Measurements from ENCODE around the gene YWHAH.

YWHAH gene
- long read RNA-seq, transcript YWHAH-201 (2 exons, 1,825 nt), result major isoform, 62 of 75 reads
- long read RNA-seq, transcript YWHAH-205 (2 exons, 1,735 nt), result minor isoform, 8 of 75 reads
- long read RNA-seq, partial matches to known transcripts, result 0 of 75 reads
- long read RNA-seq, other reads (novel, unspliced or antisense), result 5 of 75 reads

DNA sequence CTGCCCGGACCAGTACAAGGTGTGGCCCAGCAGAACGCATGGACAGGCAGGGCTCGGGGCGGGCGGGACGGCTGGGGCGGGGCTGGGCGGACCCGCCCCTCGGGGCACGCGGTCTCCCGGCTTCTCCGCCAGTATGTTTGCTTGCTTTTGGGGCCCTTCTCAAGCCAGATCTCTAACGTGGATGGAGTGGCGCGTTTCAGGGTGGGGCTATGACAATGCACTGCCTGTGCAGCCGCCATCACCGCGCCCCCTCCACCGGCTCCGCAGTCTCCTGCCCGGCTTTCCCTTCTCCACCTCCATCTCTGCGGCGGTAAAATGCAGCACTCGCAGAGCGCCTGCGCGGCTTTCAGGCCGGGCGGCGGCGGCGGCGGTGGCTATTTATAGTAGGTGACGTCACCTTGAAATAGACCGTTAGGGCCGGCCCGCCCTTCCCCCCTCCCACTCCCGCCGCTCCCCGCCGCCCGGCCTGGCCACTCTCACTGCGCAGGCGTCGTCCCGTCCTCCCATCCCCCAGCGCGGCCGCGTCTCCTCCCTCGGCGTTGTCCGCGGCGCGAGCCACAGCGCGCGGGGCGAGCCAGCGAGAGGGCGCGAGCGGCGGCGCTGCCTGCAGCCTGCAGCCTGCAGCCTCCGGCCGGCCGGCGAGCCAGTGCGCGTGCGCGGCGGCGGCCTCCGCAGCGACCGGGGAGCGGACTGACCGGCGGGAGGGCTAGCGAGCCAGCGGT, at the start of gene YWHAH:
YWHAH (plus strand) TSS at position 558 of the 722 bp plus-strand sequence. CDS start 199 bp downstream, outside the sequence.
- Histone ChIP-seq H3K27ac (replicated peaks) (peak within 1 kb of the TSS; percentile 94), H3K4me3 (replicated peaks; ENCODE audit: insufficient read depth, low read length) (peak within 1 kb of the TSS; percentile 95), H3K27me3 (ENCODE audit: insufficient read depth, poor library complexity, severe bottlenecking) (no peaks in the 10 kb centered on the region)
- TF ChIP-seq REST (IDR thresholded peaks at IDR 0.05; ENCODE audit: insufficient replicate concordance, low read depth) (no peak), POLR2AphosphoS5 (IDR thresholded peaks at IDR 0.05; ENCODE audit: low read depth) (peak; percentile 76; the same call in 1 of the 2 replicates), SPI1 (IDR thresholded peaks at IDR 0.05; ENCODE audit: borderline replicate concordance, low read depth) (no peak), GABPA (IDR thresholded peaks at IDR 0.05; ENCODE audit: low read depth) (no peak)
- TF ChIP-seq, protein P1, sequence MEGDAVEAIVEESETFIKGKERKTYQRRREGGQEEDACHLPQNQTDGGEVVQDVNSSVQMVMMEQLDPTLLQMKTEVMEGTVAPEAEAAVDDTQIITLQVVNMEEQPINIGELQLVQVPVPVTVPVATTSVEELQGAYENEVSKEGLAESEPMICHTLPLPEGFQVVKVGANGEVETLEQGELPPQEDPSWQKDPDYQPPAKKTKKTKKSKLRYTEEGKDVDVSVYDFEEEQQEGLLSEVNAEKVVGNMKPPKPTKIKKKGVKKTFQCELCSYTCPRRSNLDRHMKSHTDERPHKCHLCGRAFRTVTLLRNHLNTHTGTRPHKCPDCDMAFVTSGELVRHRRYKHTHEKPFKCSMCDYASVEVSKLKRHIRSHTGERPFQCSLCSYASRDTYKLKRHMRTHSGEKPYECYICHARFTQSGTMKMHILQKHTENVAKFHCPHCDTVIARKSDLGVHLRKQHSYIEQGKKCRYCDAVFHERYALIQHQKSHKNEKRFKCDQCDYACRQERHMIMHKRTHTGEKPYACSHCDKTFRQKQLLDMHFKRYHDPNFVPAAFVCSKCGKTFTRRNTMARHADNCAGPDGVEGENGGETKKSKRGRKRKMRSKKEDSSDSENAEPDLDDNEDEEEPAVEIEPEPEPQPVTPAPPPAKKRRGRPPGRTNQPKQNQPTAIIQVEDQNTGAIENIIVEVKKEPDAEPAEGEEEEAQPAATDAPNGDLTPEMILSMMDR (IDR thresholded peaks at IDR 0.05; ENCODE audit: insufficient read depth, low read length), result no peak
- DNase-seq (ENCODE audit: low read depth in 1 of 2, low spot score in 1 of 2), result peak; percentile 86 to 93

DNA sequence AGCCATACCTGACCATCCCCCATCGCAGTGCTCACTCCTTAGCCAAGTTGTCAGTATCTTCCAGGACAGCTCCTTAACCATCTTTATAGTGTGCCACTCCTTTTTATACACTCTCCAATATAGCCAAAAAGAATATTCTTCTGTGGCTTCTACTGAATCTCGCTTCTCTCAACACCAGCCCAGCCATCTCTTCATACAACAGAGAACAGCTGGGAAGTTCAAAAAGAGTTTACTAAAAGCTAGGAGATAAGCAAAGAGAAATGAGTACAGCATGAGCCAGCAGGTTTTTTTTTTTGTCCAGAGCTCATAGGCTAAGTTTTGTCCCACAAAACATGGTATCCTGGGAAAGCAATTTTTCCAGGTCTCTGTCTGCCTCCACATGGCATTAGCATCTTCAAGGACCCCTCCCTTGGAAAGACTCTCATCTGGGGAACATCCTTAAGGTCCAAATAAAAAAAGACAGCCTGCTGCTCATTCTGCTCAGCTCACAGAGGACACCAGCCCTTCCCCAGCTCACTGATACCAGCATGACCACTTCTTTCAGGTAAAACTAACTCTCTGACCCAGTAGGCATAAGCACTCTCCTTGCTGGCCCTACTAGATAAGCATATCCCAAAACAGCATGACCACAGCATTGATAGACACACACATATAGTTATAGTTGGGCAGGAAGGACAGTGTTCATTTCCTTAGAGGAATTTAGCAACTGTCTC, 48.8 kb upstream of the YWHAH start:
- H3K27me3 ChIP-seq (ENCODE audit: insufficient read depth, poor library complexity, severe bottlenecking), result no peaks in the 10 kb centered on the region
- DNase-seq (ENCODE audit: low read depth in 1 of 2, low spot score in 1 of 2), result no peak
- no peak for TF ChIP-seq GABPA (IDR thresholded peaks at IDR 0.05; ENCODE audit: low read depth)
- no peak for TF ChIP-seq REST (IDR thresholded peaks at IDR 0.05; ENCODE audit: insufficient replicate concordance, low read depth)
- TF ChIP-seq, protein P1 (IDR thresholded peaks at IDR 0.05; ENCODE audit: insufficient read depth, low read length), result no peak
- no peak for TF ChIP-seq SPI1 (IDR thresholded peaks at IDR 0.05; ENCODE audit: borderline replicate concordance, low read depth)
- no peak for TF ChIP-seq POLR2AphosphoS5 (IDR thresholded peaks at IDR 0.05; ENCODE audit: low read depth)
- H3K27ac ChIP-seq (replicated peaks), result no peak overlapping the region
- no peak overlapping the region for H3K4me3 ChIP-seq (replicated peaks; ENCODE audit: insufficient read depth, low read length)

GRCh38 chr22:31896472-31896871, 47.9 kb upstream of the YWHAH start:
- Histone ChIP-seq H3K4me3 (replicated peaks; ENCODE audit: insufficient read depth, low read length) (no peak overlapping the region), H3K27me3 (ENCODE audit: insufficient read depth, poor library complexity, severe bottlenecking) (no peaks in the 10 kb centered on the region), H3K27ac (replicated peaks) (no peak overlapping the region)
- TF ChIP-seq POLR2AphosphoS5 (IDR thresholded peaks at IDR 0.05; ENCODE audit: low read depth), result no peak
- TF ChIP-seq, protein P1 (IDR thresholded peaks at IDR 0.05; ENCODE audit: insufficient read depth, low read length), result no peak
- no peak for TF ChIP-seq SPI1 (IDR thresholded peaks at IDR 0.05; ENCODE audit: borderline replicate concordance, low read depth)
- no peak for TF ChIP-seq REST (IDR thresholded peaks at IDR 0.05; ENCODE audit: insufficient replicate concordance, low read depth)
- no peak for TF ChIP-seq GABPA (IDR thresholded peaks at IDR 0.05; ENCODE audit: low read depth)
- DNase-seq (ENCODE audit: low read depth in 1 of 2, low spot score in 1 of 2), result no peak

Data from HL-60 (cell line).